Loucy (cell line): ENCODE results near the gene TRIM26.

Source experiments
- H2AFZ ChIP-seq: fragments of 200-600 bp; sonication (generic); 2 replicates; pipeline ENCODE4 v1.6.0; 2016; ENCODE audit warnings: antibody characterized with exemption, mild to moderate bottlenecking, low read length, moderate library complexity
- H3F3A ChIP-seq: fragments of 200-600 bp; 2 replicates; pipeline ENCODE4 v1.6.0; 2016; ENCODE audit warnings: antibody characterized with exemption, low read depth, mild to moderate bottlenecking
- H3K27me3 ChIP-seq: fragments of 200-600 bp; sonication (generic); 2 replicates; pipeline ENCODE4 v1.6.1; 2014; ENCODE audit warnings: low read length, mild to moderate bottlenecking; ENCODE audit not compliant: insufficient read depth, poor library complexity, severe bottlenecking
- H3K36me3 ChIP-seq: fragments of 200-600 bp; sonication (generic); 2 replicates; pipeline ENCODE4 v1.6.1; 2016; ENCODE audit warnings: low read length; ENCODE audit not compliant: insufficient read depth
- H3K4me1 ChIP-seq: fragments of 200-600 bp; sonication (generic); 2 replicates; pipeline ENCODE4 v1.5.1; 2014; ENCODE audit warnings: low read length, mild to moderate bottlenecking; ENCODE audit not compliant: insufficient read depth, poor library complexity, severe bottlenecking
- H3K4me2 ChIP-seq: fragments of 200-600 bp; sonication (generic); 2 replicates; pipeline ENCODE4 v1.6.0; 2014; ENCODE audit warnings: antibody characterized with exemption, low read length, low read depth, mild to moderate bottlenecking; ENCODE audit not compliant: poor library complexity, severe bottlenecking
- H3K4me3 ChIP-seq: fragments of 200-600 bp; sonication (generic); 2 replicates; pipeline ENCODE4 v1.5.1; 2014; ENCODE audit warnings: low read length, mild to moderate bottlenecking, mixed read lengths; ENCODE audit not compliant: poor library complexity, severe bottlenecking
- H3K79me2 ChIP-seq: fragments of 200-600 bp; sonication (generic); 2 replicates; pipeline ENCODE4 v1.6.1; 2014; ENCODE audit warnings: low read length; ENCODE audit not compliant: insufficient read depth
- H3K9ac ChIP-seq: fragments of 200-600 bp; sonication (generic); 2 replicates; pipeline ENCODE4 v1.6.0; 2014; ENCODE audit warnings: mild to moderate bottlenecking, low read depth, low read length, moderate library complexity; ENCODE audit not compliant: poor library complexity, severe bottlenecking
- H3K9me2 ChIP-seq: fragments of 200-600 bp; sonication (generic); replicated peaks from 2 replicates; pipeline ENCODE4 v1.6.1; 2016; ENCODE audit warnings: low read depth, low read length, mixed read lengths
- H3K9me3 ChIP-seq: fragments of 200-600 bp; sonication (generic); 2 replicates; pipeline ENCODE4 v1.6.1; 2014; ENCODE audit warnings: mild to moderate bottlenecking, antibody characterized with exemption, low read length, low read depth; ENCODE audit not compliant: insufficient read depth
- H4K20me1 ChIP-seq: fragments of 200-600 bp; sonication (generic); 2 replicates; pipeline ENCODE4 v1.6.0; 2014; ENCODE audit warnings: antibody characterized with exemption, low read length, mild to moderate bottlenecking; ENCODE audit not compliant: insufficient read depth, poor library complexity, severe bottlenecking
- EZH2phosphoT487 ChIP-seq: fragments of 200-600 bp; IDR thresholded peaks from 2 replicates; pipeline ENCODE4 v1.6.1; 2018; ENCODE audit warnings: antibody characterized with exemption, mild to moderate bottlenecking, moderate library complexity, borderline replicate concordance
- TF ChIP-seq, protein P1 (sequence below): fragments of 200-600 bp; sonication (generic); conservative IDR thresholded peaks from 2 replicates; pipeline ENCODE4 v1.5.1; 2014; ENCODE audit warnings: mild to moderate bottlenecking, antibody characterized with exemption, low read length

Gene TRIM26

DNA sequence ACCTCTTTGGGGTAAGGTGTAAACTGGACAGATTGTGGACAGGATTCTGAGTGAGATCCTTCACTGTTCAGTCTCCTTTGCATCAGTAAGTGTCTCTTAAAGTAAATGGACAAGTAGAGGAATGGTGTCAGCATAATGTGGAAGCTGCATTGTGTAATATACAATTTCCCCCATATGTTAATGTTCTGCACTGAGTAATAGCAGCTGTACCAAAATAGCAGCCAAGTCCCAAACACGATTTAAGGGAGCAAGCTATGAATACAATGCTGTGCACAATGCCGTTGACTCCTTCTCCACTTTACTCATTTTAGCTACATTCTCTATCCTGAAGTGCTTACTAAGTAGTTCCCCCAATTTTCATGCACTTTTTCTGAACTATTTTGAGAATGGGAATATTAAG, 21.1 kb upstream of the TRIM26 start:
- no peak for TF ChIP-seq EZH2phosphoT487
- TF ChIP-seq, protein P1, sequence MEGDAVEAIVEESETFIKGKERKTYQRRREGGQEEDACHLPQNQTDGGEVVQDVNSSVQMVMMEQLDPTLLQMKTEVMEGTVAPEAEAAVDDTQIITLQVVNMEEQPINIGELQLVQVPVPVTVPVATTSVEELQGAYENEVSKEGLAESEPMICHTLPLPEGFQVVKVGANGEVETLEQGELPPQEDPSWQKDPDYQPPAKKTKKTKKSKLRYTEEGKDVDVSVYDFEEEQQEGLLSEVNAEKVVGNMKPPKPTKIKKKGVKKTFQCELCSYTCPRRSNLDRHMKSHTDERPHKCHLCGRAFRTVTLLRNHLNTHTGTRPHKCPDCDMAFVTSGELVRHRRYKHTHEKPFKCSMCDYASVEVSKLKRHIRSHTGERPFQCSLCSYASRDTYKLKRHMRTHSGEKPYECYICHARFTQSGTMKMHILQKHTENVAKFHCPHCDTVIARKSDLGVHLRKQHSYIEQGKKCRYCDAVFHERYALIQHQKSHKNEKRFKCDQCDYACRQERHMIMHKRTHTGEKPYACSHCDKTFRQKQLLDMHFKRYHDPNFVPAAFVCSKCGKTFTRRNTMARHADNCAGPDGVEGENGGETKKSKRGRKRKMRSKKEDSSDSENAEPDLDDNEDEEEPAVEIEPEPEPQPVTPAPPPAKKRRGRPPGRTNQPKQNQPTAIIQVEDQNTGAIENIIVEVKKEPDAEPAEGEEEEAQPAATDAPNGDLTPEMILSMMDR, result no peak
- Histone ChIP-seq H3K4me2 (no peak overlapping the region), H3F3A (no peaks in the 10 kb centered on the region), H3K36me3 (no peaks in the 10 kb centered on the region), H2AFZ (no peak overlapping the region), H3K4me3 (no peak overlapping the region), H3K79me2 (no peaks in the 10 kb centered on the region), H3K27me3 (peaks cover 23% of the 10 kb centered on the region), H3K9me2 (no peaks in the 10 kb centered on the region), H3K4me1 (no peaks in the 10 kb centered on the region), H4K20me1 (no peaks in the 10 kb centered on the region), H3K9me3 (no peaks in the 10 kb centered on the region), H3K9ac (no peak overlapping the region)

DNA sequence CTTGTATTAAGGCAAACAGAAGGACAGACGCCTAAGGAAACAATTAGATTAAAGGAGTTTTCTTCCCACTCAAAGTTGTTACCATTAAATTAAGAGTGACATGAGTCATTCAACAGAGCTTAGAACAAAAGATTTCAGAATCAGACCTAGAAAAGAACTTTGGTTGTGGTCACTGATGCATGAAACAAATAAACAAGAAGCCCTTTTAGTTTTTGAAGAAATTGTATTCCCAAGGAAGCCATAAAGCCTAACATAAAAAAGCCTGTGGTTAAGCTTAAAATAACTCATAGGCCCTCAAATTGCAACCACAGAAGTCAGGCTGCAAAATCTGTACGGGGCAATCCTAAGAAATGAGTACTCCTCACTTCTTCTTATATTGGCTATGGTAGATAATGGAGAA, 17.9 kb upstream of the TRIM26 start:
- H3K4me1 ChIP-seq, result peaks cover 10% of the 10 kb centered on the region
- H3K9ac ChIP-seq, result no peak overlapping the region
- no peak overlapping the region for H3K4me2 ChIP-seq

DNA sequence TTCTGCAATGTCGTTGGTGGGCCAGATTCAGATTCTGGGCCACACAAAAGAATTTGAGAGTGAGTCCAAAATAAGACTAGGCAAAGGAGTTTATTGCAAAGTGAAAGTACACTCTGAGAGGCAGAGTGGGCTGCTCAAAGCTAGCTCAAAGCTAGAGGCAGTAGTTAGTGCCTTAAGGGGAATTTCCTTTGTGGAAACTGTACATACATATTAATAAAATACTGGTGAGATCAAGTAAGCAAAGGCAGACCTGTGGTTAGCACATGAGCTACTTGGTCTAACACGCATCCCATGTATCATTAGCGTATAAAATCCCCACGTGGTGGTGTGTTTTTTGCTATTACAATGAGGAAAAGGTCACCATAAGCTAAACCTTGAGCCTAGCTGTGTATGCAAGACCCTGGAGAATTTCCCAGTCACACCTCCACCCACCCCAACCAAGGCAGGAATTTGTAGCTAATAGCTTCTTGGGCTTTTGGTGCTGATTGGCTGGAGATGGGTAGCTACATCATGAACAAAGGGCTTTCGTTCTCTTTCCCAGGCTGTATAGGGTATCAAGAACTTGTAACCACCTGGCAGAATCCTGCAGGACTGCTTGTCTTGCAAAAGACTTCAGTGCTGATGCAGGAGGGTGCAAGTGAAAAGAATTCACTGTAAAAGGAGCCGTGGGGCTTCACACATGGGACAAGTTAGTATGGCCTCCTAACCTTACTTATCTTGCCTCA, 14.7 kb upstream of the TRIM26 start:
- no peak for TF ChIP-seq EZH2phosphoT487
- TF ChIP-seq, protein P1, result no peak
- H3K9ac ChIP-seq, result no peak overlapping the region
- H3K9me2 ChIP-seq, result no peaks in the 10 kb centered on the region
- H3K4me2 ChIP-seq, result peak overlapping the region; percentile 25
- H4K20me1 ChIP-seq, result no peaks in the 10 kb centered on the region
- H2AFZ ChIP-seq, result peak overlapping the region; percentile 60; the same call in 1 of the 2 replicates
- H3K9me3 ChIP-seq, result peaks cover 16% of the 10 kb centered on the region; the same call in 1 of the 2 replicates
- no peaks in the 10 kb centered on the region for H3K79me2 ChIP-seq
- H3F3A ChIP-seq, result no peaks in the 10 kb centered on the region
- peaks cover 8% of the 10 kb centered on the region for H3K27me3 ChIP-seq
- H3K4me1 ChIP-seq, result peaks cover 10% of the 10 kb centered on the region
- H3K4me3 ChIP-seq, result peak overlapping the region; percentile 2
- H3K36me3 ChIP-seq, result no peaks in the 10 kb centered on the region

More for the DNA sequence above, 17.9 kb upstream of the TRIM26 start:
- H3K4me3 ChIP-seq, result no peak overlapping the region
- no peaks in the 10 kb centered on the region for H3K9me2 ChIP-seq
- H2AFZ ChIP-seq, result no peak overlapping the region
- peaks cover 23% of the 10 kb centered on the region for H3K27me3 ChIP-seq
- no peaks in the 10 kb centered on the region for H3F3A ChIP-seq
- H3K9me3 ChIP-seq, result no peaks in the 10 kb centered on the region
- TF ChIP-seq EZH2phosphoT487, result no peak
- TF ChIP-seq, protein P1, result no peak
- H3K79me2 ChIP-seq, result no peaks in the 10 kb centered on the region
- H3K36me3 ChIP-seq, result no peaks in the 10 kb centered on the region
- H4K20me1 ChIP-seq, result no peaks in the 10 kb centered on the region
